Hepatocyte (in vitro differentiated cells): Measurements from ENCODE around the gene ACSL5. TPM values are rescaled to one million over a fixed set of nuclear protein-coding genes. Genes with fewer than 3 reads are reported as not detected.
"Not testable (repeated sequence)": the region's sequence is repeated elsewhere in the genome, so short reads cannot be mapped to it uniquely, and the experiment has no call there.

Experiments used
- DNase-seq: peaks from one replicate; pipeline ENCODE4 v3.0.0-alpha.2; 2016; ENCODE audit warnings: low spot score
- H2AFZ ChIP-seq: fragments of 200-600 bp; sonication (generic); 2 replicates; pipeline ENCODE4 v1.6.0; 2016; ENCODE audit warnings: antibody characterized with exemption, mild to moderate bottlenecking
- H3K27ac ChIP-seq: fragments of 200-600 bp; sonication (generic); 2 replicates; pipeline ENCODE4 v1.5.1; 2016; ENCODE audit warnings: mild to moderate bottlenecking
- H3K27me3 ChIP-seq: fragments of 200-600 bp; sonication (generic); 2 replicates; pipeline ENCODE4 v1.6.1; 2016
- H3K36me3 ChIP-seq: fragments of 200-600 bp; sonication (generic); replicated peaks from 2 replicates; pipeline ENCODE4 v1.5.1; 2016; ENCODE audit warnings: low read depth; ENCODE audit not compliant: insufficient read depth
- H3K4me1 ChIP-seq: fragments of 200-600 bp; sonication (generic); 2 replicates; pipeline ENCODE4 v1.5.1; 2016; ENCODE audit warnings: mild to moderate bottlenecking, moderate library complexity; ENCODE audit not compliant: insufficient read depth
- H3K4me2 ChIP-seq: fragments of 200-600 bp; sonication (generic); 2 replicates; pipeline ENCODE4 v1.6.0; 2016
- H3K4me3 ChIP-seq: fragments of 200-600 bp; sonication (generic); 2 replicates; pipeline ENCODE4 v1.5.1; 2016; ENCODE audit warnings: mild to moderate bottlenecking
- H3K79me2 ChIP-seq: fragments of 200-600 bp; sonication (generic); 2 replicates; pipeline ENCODE4 v1.6.0; 2017; ENCODE audit warnings: mild to moderate bottlenecking
- H3K9me2 ChIP-seq: fragments of 200-600 bp; sonication (generic); replicated peaks from 2 replicates; pipeline ENCODE4 v1.6.0; 2017; ENCODE audit warnings: mild to moderate bottlenecking; ENCODE audit not compliant: insufficient read depth
- H3K9me3 ChIP-seq: fragments of 200-600 bp; sonication (generic); 2 replicates; pipeline ENCODE4 v1.5.1; 2016; ENCODE audit warnings: low read depth, mild to moderate bottlenecking
- H4K20me1 ChIP-seq: fragments of 200-600 bp; sonication (generic); 2 replicates; pipeline ENCODE4 v1.6.0; 2016; ENCODE audit warnings: mild to moderate bottlenecking; ENCODE audit not compliant: insufficient read depth, poor library complexity, severe bottlenecking
- CTCF ChIP-seq: fragments of 200-600 bp; sonication (generic); IDR thresholded peaks from 2 replicates; pipeline ENCODE4 v1.5.1; 2016; ENCODE audit warnings: antibody characterized with exemption, mild to moderate bottlenecking; ENCODE audit not compliant: poor library complexity
- EZH2 ChIP-seq: fragments of 200-600 bp; sonication (generic); IDR thresholded peaks from 2 replicates; pipeline ENCODE4 v1.6.1; 2016; ENCODE audit warnings: antibody characterized with exemption, mild to moderate bottlenecking, borderline replicate concordance
- EZH2phosphoT487 ChIP-seq: fragments of 200-600 bp; sonication (generic); IDR thresholded peaks from one replicate; pipeline ENCODE4 v1.6.1; 2018; ENCODE audit warnings: antibody characterized with exemption, mild to moderate bottlenecking, low read depth, moderate library complexity; ENCODE audit not compliant: unreplicated experiment, severe bottlenecking
- WGBS: methylation state at CpG from one replicate; pipeline ENCODE4 v1.1.6; 2016; ENCODE audit warnings: low lambda C conversion rate; ENCODE audit errors: missing lambda C conversion rate; 5-methylcytosine and 5-hydroxymethylcytosine counted together
- polyA plus RNA-seq: library from polyadenylated mRNA; unstranded; fragments of >200 nt; fragmentation: Nextera tagmentation; extraction: Ambion mirVana; gene quantifications from 2 replicates; pipeline ENCODE4 v1.2.1, GENCODE V29; 2016
- total RNA-seq: library from RNA; depleted of rRNA; stranded (reverse); fragments of >200 nt; gene quantifications from 2 replicates; pipeline ENCODE4 v1.2.3, GENCODE V29; 2014

Gene ACSL5
- total and polyA plus RNA-seq, 2 experiments from 2014 or later, result 22.7 to 40.2 TPM

DNA sequence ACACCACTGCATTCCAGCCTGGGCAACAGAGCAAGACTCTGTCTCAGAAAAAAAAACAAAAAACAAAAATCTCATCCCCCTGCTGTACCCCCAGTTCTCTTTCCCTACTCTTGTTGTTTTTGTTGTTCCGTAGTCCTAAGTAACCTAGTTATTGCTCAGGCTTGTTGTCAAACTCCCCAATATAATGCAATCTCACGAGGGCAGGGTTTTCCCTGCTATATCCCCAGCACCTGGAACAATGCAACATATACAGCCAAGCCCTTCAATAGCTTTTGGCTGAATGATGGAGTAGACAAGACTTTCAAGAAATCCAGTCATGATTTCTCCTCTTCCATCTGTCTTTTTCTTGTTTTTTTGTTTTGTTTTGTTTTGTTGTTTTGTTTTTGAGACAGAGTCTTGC lies 10.2 kb downstream of the ACSL5 start:
- Histone ChIP-seq H3K4me3 (no peak overlapping the region), H2AFZ (no peak overlapping the region), H3K27me3 (no peaks in the 10 kb centered on the region), H3K36me3 (no peaks in the 10 kb centered on the region), H3K9me2 (no peaks in the 10 kb centered on the region), H3K9me3 (no peaks in the 10 kb centered on the region), H3K79me2 (no peaks in the 10 kb centered on the region), H4K20me1 (no peaks in the 10 kb centered on the region), H3K4me2 (no peak overlapping the region), H3K4me1 (peaks cover 22% of the 10 kb centered on the region), H3K27ac (peak overlapping the region; percentile 91)
- TF ChIP-seq EZH2phosphoT487 (no peak), EZH2 (no peak), CTCF (no peak)
- DNase-seq, result no peak
- WGBS, result 77% methylated on average over 2 of the region's 2 CpGs

GRCh38 chr10:112385201-112385600 lies 11.3 kb downstream of the ACSL5 start:
- no peaks in the 10 kb centered on the region for H3K9me2 ChIP-seq
- H3K9me3 ChIP-seq, result no peaks in the 10 kb centered on the region
- H3K27ac ChIP-seq, result peak overlapping the region; percentile 91
- H3K4me2 ChIP-seq, result no peak overlapping the region
- no peak overlapping the region for H3K4me3 ChIP-seq
- no peak overlapping the region for H2AFZ ChIP-seq
- no peaks in the 10 kb centered on the region for H3K36me3 ChIP-seq
- no peak for DNase-seq
- WGBS, result 39% methylated on average over 4 of the region's 4 CpGs
- H3K4me1 ChIP-seq, result peaks cover 22% of the 10 kb centered on the region
- H3K79me2 ChIP-seq, result no peaks in the 10 kb centered on the region
- no peaks in the 10 kb centered on the region for H3K27me3 ChIP-seq
- H4K20me1 ChIP-seq, result no peaks in the 10 kb centered on the region
- TF ChIP-seq EZH2phosphoT487, result no peak
- TF ChIP-seq CTCF, result no peak
- TF ChIP-seq EZH2, result no peak

- 89% methylated on average over 7 of the region's 7 CpGs for WGBS
- not testable (repeated sequence) for H3K79me2 ChIP-seq
These were observed 14.1 kb downstream of the ACSL5 start for GRCh38 chr10:112388056-112388455.

GRCh38 chr10:112388548-112388947 lies 14.6 kb downstream of the ACSL5 start:
- Histone ChIP-seq H3K27ac (peak overlapping the region; percentile 84), H3K9me2 (no peaks in the 10 kb centered on the region), H3K4me1 (peaks cover 13% of the 10 kb centered on the region), H3K4me3 (no peak overlapping the region), H2AFZ (no peak overlapping the region), H3K9me3 (no peaks in the 10 kb centered on the region), H3K4me2 (no peak overlapping the region), H3K27me3 (no peaks in the 10 kb centered on the region), H3K36me3 (no peaks in the 10 kb centered on the region), H3K79me2 (no peaks in the 10 kb centered on the region), H4K20me1 (no peaks in the 10 kb centered on the region)
- 48% methylated on average over 2 of the region's 2 CpGs for WGBS
- DNase-seq, result no peak
- no peak for TF ChIP-seq EZH2

More at GRCh38 chr10:112388056-112388455, 14.1 kb downstream of the ACSL5 start:
- H3K9me2 ChIP-seq, H3K9me3 ChIP-seq, H3K4me2 ChIP-seq, H3K27me3 ChIP-seq, H3K4me3 ChIP-seq, DNase-seq, H4K20me1 ChIP-seq, H3K36me3 ChIP-seq, H2AFZ ChIP-seq: not testable (repeated sequence)
- peaks cover 16% of the 10 kb centered on the region for H3K4me1 ChIP-seq
- H3K27ac ChIP-seq, result peak overlapping the region; percentile 84
